Suprapubic skin (tissue), 3 donors: ENCODE results near the gene GRAP2.

Experiments used
- CTCF ChIP-seq, 2 donors: fragments of 200-600 bp in 1 of 2; fragments of 450-650 bp in 1 of 2; sonication (generic) in 1 of 2; IDR thresholded peaks; one replicate each; pipeline ENCODE4 v1.5.1; 2016 to 2019; ENCODE audit warnings: antibody characterized with exemption in 2 of 2, mild to moderate bottlenecking in 1 of 2, moderate library complexity in 1 of 2
- POLR2AphosphoS5 ChIP-seq, 3 donors: sonication (generic); formaldehyde crosslinking; IDR thresholded peaks; one replicate each; pipeline ENCODE4 v1.6.1; 2017; ENCODE audit warnings: antibody characterized with exemption in 3 of 3

- TF ChIP-seq CTCF (IDR thresholded peaks at IDR 0.05): no peak
- no peak for TF ChIP-seq POLR2AphosphoS5 (IDR thresholded peaks at IDR 0.05)
These were observed 78.2 kb downstream of the GRAP2 start for GRCh38 chr22:39979048-39979447.
